ENCODE data around the gene STAB1. TPM values are rescaled to one million over a fixed set of nuclear protein-coding genes. Genes with fewer than 3 reads are reported as not detected.

The STAB1 gene
- total and polyA plus RNA-seq, 2 of the 8 experiments (the other 6 are each of a cell fraction or from before 2014, with no cell fraction given) = 1.0 to 1.9 TPM

GRCh38 chr3:52527732-52528585 is 32.8 kb downstream of the STAB1 start:
- H3K14ac ChIP-seq (ENCODE audit: insufficient read length) = no peak overlapping the region
- no peaks in the 10 kb centered on the region for H3K27me3 ChIP-seq (replicated peaks in 1 of 4; ENCODE audit: control insufficient read depth in 3 of 4, extremely low read depth in 1 of 4, insufficient read depth in 3 of 4, low read length in 3 of 4)
- TF ChIP-seq SIN3A (conservative IDR thresholded peaks at IDR 0.05 in 1 of 2, IDR thresholded peaks at IDR 0.05 in 1 of 2; ENCODE audit: low read depth in 1 of 2, low read length in 2 of 2) (no peak), CHD2 (IDR thresholded peaks at IDR 0.05; ENCODE audit: low read length) (no peak), JUN (IDR thresholded peaks at IDR 0.05; ENCODE audit: low read depth, low read length) (no peak), GTF2F1 (IDR thresholded peaks at IDR 0.05; ENCODE audit: borderline replicate concordance, low read depth, low read length) (no peak), KDM4A (IDR thresholded peaks at IDR 0.05; ENCODE audit: low read depth, low read length, severe bottlenecking) (no peak), SIX5 (IDR thresholded peaks at IDR 0.05; ENCODE audit: low read depth, low read length) (no peak), MAX (IDR thresholded peaks at IDR 0.05) (no peak), RFX5 (IDR thresholded peaks at IDR 0.05; ENCODE audit: borderline replicate concordance, low read depth, low read length) (no peak), ASH2L (IDR thresholded peaks at IDR 0.05; ENCODE audit: low read length) (no peak), TBP (IDR thresholded peaks at IDR 0.05; ENCODE audit: low read depth, low read length) (no peak)
- no peak overlapping the region for H3K56ac ChIP-seq (replicated peaks; ENCODE audit: insufficient read length, low read depth, low read length)
- peaks cover 33% of the 10 kb centered on the region for H3K79me1 ChIP-seq (ENCODE audit: low read depth, low read length)
- ChIA-PET POLR2A (ENCODE audit: partially characterized antibody) (interaction anchor here (1.0 to 2.0 kb wide), 4 partner anchors 10 to 33 kb away, joined by 3 to 9 read pairs (median 4); partner anchors contain the start of gene STAB1), CTCF (ENCODE audit: partially characterized antibody) (interaction anchor here (0.7 to 2.2 kb wide), 6 partner anchors 14 to 80 kb away, joined by 3 to 5 read pairs (median 4); no protein-coding TSS in a partner anchor)
- H4K20me1 ChIP-seq (replicated peaks in 1 of 2; ENCODE audit: control insufficient read depth in 1 of 2, insufficient read depth in 2 of 2, low read length in 2 of 2) = peaks cover 17 to 48% of the 10 kb centered on the region in 2 experiments
- H3K79me2 ChIP-seq (ENCODE audit: control insufficient read depth in 1 of 2, insufficient read depth in 2 of 2, low read length in 2 of 2) = peaks cover 0 to 35% of the 10 kb centered on the region in 2 experiments; a peak in 2 of 4 replicates
- no peak overlapping the region for H2AFZ ChIP-seq (ENCODE audit: low read length)
- WGBS, 2 experiments (ENCODE audit: extremely low coverage in 1 of 2, insufficient coverage in 1 of 2, insufficient read length in 1 of 2, insufficient replicate concordance in 2 of 2, low coverage in 1 of 2, low lambda C conversion rate in 2 of 2, missing lambda C conversion rate in 1 of 2) = 78% methylated on average over 18 of the region's 18 CpGs; no CpG with 5 or more reads in 1 of the 2 experiments
- DNase-seq (ENCODE audit: low read depth in 1 of 2, low spot score in 2 of 2) (no peak), FAIRE-seq (no peak)
- no peak overlapping the region for H3K4me3 ChIP-seq (ENCODE audit: extremely low read depth in 1 of 4, insufficient read depth in 2 of 4, low read depth in 3 of 4, low read length in 4 of 4)
- H3K4ac ChIP-seq (replicated peaks; ENCODE audit: insufficient read length, low read depth, low read length) = no peak overlapping the region
- H3K27ac ChIP-seq (ENCODE audit: low read depth, low read length) = no peak overlapping the region
- peaks cover 0 to 9% (median 5%) of the 10 kb centered on the region in 4 experiments; a peak in 6 of 7 replicates for H3K4me1 ChIP-seq (replicated peaks in 1 of 4; ENCODE audit: control insufficient read depth in 3 of 4, insufficient read depth in 4 of 4, low read length in 3 of 4)
- H4K8ac ChIP-seq (ENCODE audit: extremely low read depth, insufficient read depth, low read length) = peak overlapping the region; percentile 57
- no peak overlapping the region for H2AK5ac ChIP-seq (ENCODE audit: low read depth, low read length)
- no peak overlapping the region for H2BK12ac ChIP-seq (ENCODE audit: low read depth, low read length)
- H2BK15ac ChIP-seq (ENCODE audit: low read length) = no peak overlapping the region
- H3K36me3 ChIP-seq (ENCODE audit: control insufficient read depth in 2 of 4, insufficient read depth in 4 of 4, low read length in 3 of 4) = peaks cover 27 to 68% (median 42%) of the 10 kb centered on the region in 4 experiments
- no peak overlapping the region for H3K23ac ChIP-seq (ENCODE audit: insufficient read length)
- no peak overlapping the region for H3K18ac ChIP-seq (ENCODE audit: extremely low read depth, low read length)
- H4K5ac ChIP-seq (ENCODE audit: insufficient read length, low read depth, low read length) = no peak overlapping the region
- H2BK20ac ChIP-seq (ENCODE audit: low read length) = no peak overlapping the region
- no peak overlapping the region for H3K4me2 ChIP-seq (ENCODE audit: insufficient read depth in 1 of 2, low read depth in 2 of 2, low read length in 2 of 2)
- H2BK5ac ChIP-seq (ENCODE audit: low read depth, low read length) = no peak overlapping the region; the same call in 1 of the 2 replicates
- H3K9me3 ChIP-seq (ENCODE audit: insufficient read depth in 2 of 2, low read depth in 1 of 2, low read length in 1 of 2) = no peaks in the 10 kb centered on the region
- no peak overlapping the region for H3K9ac ChIP-seq (replicated peaks in 1 of 4; ENCODE audit: extremely low read depth in 1 of 4, low read depth in 3 of 4, low read length in 3 of 4)
- H3K23me2 ChIP-seq (ENCODE audit: low read depth, low read length) = peaks cover 6% of the 10 kb centered on the region; the same call in 1 of the 2 replicates
- H2BK120ac ChIP-seq (replicated peaks; ENCODE audit: low read depth, low read length) = no peak overlapping the region
- H4K91ac ChIP-seq (replicated peaks; ENCODE audit: insufficient read length, low read length) = no peak overlapping the region
